IPS-20b (cell line): ENCODE measurements around the gene SYNJ2.

Source experiments
- H3K27ac ChIP-seq: one replicate; pipeline ENCODE4 v1.5.1; 2013; ENCODE audit warnings: low read length
- H3K27me3 ChIP-seq: 2 replicates; pipeline ENCODE4 v1.6.1; 2013; ENCODE audit warnings: mild to moderate bottlenecking, low read length, inconsistent platforms; ENCODE audit not compliant: insufficient read depth
- H3K36me3 ChIP-seq: 2 replicates; pipeline ENCODE4 v1.6.1; 2013; ENCODE audit warnings: low read depth, mild to moderate bottlenecking, inconsistent platforms, low read length, moderate library complexity; ENCODE audit not compliant: insufficient read depth
- H3K4me1 ChIP-seq: 2 replicates; pipeline ENCODE4 v1.6.1; 2013; ENCODE audit warnings: mild to moderate bottlenecking, control low read depth, inconsistent platforms, low read length, moderate library complexity; ENCODE audit not compliant: insufficient read depth
- H3K4me3 ChIP-seq: 2 replicates; pipeline ENCODE4 v1.5.1; 2013; ENCODE audit warnings: mild to moderate bottlenecking, low read length, inconsistent platforms
- H3K9ac ChIP-seq: 2 replicates; pipeline ENCODE4 v1.6.1; 2013; ENCODE audit warnings: low read depth, mild to moderate bottlenecking, inconsistent platforms, low read length, moderate library complexity
- H3K9me3 ChIP-seq: 2 replicates; pipeline ENCODE4 v1.6.1; 2013; ENCODE audit warnings: mild to moderate bottlenecking, low read depth, low read length, inconsistent platforms; ENCODE audit not compliant: insufficient read depth

The SYNJ2 gene

DNA sequence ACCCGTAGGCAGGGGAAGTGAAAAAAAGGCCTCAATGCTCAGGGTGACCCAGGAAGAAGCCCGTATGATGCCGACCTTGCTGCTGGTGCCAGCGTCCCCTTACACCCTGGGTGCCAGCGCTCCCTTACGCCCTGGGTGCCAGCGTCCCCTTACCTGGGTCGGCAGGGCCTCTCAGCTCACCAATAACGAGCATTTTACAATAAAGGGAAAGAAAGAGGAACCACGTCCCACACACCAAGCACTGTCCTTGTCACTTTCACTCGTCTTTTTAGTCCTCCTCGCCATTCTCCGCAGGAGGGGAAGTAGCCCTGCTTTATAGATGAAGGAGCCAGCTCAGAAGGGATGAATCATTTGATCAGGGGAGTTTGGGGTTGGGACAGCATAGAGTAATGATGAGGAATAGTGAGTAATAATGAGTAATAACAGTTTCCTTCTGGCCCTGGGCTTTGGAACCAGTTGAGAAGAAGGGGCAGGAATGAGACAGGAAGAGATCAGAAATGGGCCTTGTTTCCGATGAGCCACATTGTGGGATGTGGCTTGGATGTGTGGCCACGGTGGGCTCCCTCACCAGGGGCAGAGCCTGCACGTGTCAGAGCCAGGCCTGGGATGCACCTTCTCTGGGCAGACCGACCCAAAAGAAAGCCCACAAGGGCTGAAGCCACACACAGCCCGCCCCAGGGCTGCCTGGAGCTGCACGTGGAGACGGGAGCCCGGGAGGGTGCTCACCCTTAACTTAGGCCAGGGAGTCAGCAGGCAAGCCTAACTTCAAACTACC is 75.7 kb downstream of the SYNJ2 start:
- Histone ChIP-seq H3K9me3 (no peaks in the 10 kb centered on the region), H3K4me3 (no peak overlapping the region), H3K27me3 (no peaks in the 10 kb centered on the region), H3K36me3 (no peaks in the 10 kb centered on the region), H3K4me1 (no peaks in the 10 kb centered on the region), H3K27ac (no peak overlapping the region), H3K9ac (no peak overlapping the region)

DNA sequence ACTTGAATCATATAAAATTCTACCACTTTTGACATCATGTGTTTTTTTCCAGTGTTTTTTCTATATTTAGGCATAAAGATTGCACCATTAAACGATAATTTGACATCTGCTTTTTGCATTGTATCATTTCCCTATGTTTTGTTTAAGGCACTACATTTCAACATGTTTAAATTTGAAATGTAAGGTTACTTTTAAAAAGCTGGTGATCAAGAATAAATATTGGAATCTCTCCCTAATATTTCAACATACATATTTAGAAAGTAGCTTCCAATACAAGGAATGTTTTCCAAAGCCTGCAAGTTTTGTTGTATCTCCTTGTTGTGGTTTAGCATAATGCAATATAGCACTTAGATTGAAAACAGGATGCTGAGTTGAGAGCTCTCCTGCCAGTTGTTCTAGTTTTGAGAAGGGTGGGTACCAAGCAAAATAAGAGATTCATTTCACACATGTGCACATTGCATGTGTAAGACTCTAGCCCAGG is 76.5 kb downstream of the SYNJ2 start:
- H3K4me1 ChIP-seq: no peaks in the 10 kb centered on the region
- no peak overlapping the region for H3K9ac ChIP-seq
- H3K4me3 ChIP-seq: no peak overlapping the region
- no peaks in the 10 kb centered on the region for H3K27me3 ChIP-seq
- no peaks in the 10 kb centered on the region for H3K9me3 ChIP-seq
- H3K36me3 ChIP-seq: no peaks in the 10 kb centered on the region
- H3K27ac ChIP-seq: no peak overlapping the region

DNA sequence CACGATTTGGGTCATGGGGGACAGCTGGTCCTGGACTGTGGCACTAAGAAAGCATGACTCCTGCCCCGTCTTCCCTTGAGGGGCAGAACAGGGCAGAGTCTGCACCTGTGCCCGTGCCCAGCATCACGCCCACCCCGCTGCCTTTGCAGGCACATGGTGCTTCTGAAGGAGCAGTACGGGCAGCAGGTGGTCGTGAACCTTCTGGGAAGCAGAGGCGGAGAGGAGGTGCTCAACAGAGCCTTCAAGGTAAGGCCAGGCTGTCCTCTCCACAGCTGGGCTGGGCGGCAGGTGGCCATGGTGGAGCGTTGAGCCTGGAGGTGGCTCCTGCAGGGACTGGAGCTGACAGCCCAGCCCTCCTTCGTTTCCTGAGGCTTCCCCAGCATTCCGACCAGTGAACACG is 77.4 kb downstream of the SYNJ2 start:
- no peaks in the 10 kb centered on the region for H3K4me1 ChIP-seq
- no peak overlapping the region for H3K9ac ChIP-seq
- H3K27ac ChIP-seq: no peak overlapping the region
- no peaks in the 10 kb centered on the region for H3K27me3 ChIP-seq
- H3K36me3 ChIP-seq: no peaks in the 10 kb centered on the region
- H3K4me3 ChIP-seq: no peak overlapping the region
- H3K9me3 ChIP-seq: no peaks in the 10 kb centered on the region

DNA sequence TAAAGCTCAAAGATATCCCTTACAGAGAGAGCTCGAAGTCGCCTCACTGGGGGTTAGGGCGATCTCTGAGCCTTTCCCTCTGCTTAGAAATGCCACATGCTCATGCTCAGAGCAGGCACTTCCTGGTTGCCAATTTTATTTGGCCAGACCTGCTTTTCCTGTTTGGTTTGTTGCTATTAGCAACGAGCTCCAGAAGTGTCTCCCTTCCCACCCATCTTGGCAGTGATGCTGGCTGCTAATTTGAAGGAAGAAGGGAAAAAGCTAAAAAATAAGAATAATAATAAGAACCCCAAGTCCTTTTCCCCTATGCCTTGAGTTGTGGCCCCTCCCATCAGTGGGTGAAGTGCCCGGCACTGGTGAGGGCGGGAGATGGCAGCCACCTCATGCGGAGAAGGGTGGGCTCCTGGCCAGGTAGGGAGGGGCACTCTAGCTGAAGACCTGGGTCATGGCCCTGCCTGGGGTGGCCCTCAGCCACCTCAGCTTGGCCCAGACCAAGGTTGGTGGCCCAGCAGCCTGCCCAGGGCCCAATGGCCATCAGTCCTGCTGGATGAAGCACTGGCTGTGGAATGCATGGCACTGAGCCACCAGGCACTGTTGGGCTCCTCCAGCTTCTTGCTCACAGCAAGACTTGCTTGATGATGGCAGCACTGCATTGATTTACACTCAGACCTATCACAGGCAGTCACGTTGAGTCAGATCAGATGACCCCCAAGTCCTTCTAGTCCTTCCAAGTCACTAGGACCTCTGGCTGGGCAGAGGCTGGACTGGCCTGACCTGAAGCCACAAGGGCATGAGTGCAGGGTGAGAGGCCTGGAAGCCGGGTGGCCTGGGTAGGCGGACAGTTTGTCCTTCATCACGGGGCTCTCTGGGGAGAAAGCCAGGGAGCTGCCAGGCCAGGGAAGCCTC is 79.0 kb downstream of the SYNJ2 start:
- H3K9me3 ChIP-seq: no peaks in the 10 kb centered on the region
- H3K36me3 ChIP-seq: no peaks in the 10 kb centered on the region
- no peaks in the 10 kb centered on the region for H3K4me1 ChIP-seq
- H3K27me3 ChIP-seq: no peaks in the 10 kb centered on the region
- no peak overlapping the region for H3K4me3 ChIP-seq
- no peak overlapping the region for H3K9ac ChIP-seq
- H3K27ac ChIP-seq: no peak overlapping the region

DNA sequence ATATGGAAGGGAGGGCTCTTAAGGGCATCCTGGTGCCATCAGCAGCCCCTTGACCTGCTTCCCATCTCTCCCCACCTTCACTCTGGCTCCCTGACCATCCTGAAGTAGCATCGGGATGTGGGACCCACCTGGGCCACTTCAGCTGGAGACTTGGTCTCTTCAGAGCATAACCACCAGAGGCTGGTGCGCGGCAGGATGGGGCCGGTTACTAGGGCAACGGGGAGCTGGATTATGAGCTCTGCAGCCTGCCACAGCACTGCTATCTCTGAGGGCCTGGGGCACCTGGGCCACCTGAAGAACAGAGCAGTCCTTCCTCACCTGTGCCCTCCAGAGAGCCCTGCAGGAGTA is 79.7 kb downstream of the SYNJ2 start:
- Histone ChIP-seq H3K4me1 (no peaks in the 10 kb centered on the region), H3K9ac (no peak overlapping the region), H3K27me3 (no peaks in the 10 kb centered on the region), H3K9me3 (no peaks in the 10 kb centered on the region), H3K36me3 (no peaks in the 10 kb centered on the region), H3K4me3 (no peak overlapping the region), H3K27ac (no peak overlapping the region)

DNA sequence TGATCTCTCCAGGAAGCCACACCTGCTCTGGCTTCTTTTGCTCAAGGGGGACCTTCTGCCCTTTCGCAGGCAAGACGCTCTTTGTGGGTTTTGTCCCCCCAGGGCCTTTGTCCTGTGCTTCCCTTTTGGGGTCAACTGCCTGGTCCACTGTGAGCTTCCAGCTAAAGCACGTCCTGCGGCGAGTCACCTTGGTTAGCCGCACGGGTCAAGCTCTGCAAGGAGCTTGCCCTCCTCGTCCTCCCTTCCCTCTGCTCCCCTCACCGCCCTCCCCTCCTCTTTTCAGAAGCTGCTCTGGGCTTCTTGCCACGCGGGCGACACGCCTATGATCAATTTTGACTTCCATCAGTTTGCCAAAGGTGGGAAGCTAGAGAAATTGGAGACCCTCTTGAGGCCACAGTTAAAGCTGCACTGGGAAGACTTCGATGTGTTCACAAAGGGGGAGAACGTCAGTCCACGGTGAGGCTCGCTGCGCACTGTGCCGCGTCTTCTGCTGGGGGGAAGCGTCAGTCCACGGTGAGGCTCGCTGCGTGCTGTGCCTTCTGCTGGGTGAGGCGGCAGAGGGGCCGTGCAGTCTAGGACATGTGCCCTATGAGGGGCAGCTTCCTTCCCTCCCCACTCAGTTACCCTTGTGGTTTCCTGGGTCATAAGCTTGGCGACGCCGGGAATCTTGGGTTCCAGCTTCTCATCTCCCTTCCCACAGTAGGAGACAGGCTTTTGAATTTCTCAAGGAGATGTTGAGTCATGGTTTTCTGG is 80.2 kb downstream of the SYNJ2 start:
- Histone ChIP-seq H3K27ac (no peak overlapping the region), H3K36me3 (no peaks in the 10 kb centered on the region), H3K4me1 (no peaks in the 10 kb centered on the region), H3K27me3 (no peaks in the 10 kb centered on the region), H3K4me3 (no peak overlapping the region), H3K9me3 (no peaks in the 10 kb centered on the region), H3K9ac (no peak overlapping the region)

DNA sequence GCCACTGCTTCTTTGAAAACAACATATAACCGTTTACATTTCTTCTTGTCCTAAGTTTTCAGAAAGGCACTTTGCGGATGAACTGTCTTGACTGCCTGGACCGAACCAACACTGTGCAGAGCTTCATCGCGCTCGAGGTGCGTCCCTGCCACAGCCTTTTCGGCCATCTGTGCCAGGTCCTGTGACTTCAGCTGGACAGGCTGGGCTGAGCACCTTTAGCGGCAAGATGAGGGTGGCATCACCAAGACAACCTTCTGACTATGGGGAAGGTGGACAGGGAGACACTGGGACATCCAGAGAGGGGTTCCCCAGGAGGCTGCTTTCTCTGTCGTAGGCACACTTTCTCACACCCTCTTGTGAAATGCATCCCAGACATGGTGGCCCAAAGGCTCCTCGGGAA is 82.1 kb downstream of the SYNJ2 start:
- Histone ChIP-seq H3K27ac (no peak overlapping the region), H3K9ac (no peak overlapping the region), H3K4me3 (no peak overlapping the region), H3K4me1 (no peaks in the 10 kb centered on the region), H3K9me3 (no peaks in the 10 kb centered on the region), H3K27me3 (no peaks in the 10 kb centered on the region), H3K36me3 (no peaks in the 10 kb centered on the region)

DNA sequence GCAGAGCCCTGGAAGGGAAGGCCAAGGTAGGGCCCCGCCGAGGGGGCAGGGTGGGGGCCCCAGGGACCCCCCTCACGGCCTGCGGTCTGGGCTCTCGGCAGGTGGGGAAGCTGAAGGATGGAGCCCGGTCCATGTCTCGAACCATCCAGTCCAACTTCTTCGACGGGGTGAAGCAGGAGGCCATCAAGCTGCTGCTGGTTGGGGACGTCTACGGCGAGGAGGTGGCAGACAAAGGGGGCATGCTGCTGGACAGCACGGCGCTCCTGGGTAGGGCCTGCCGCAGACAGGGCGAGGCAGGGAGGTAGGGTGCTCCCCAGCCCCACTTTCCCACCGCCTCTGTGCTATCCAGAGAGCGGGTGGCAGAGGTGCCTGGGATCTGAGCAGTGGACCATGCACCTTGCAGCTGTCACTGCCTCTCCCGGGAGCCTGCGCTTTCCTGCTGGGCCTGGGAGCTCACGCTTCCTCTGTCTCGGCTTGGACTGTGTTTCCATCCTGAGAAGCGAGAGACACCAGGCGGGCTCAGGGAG is 83.1 kb downstream of the SYNJ2 start:
- no peak overlapping the region for H3K4me3 ChIP-seq
- no peaks in the 10 kb centered on the region for H3K9me3 ChIP-seq
- H3K4me1 ChIP-seq: no peaks in the 10 kb centered on the region
- no peaks in the 10 kb centered on the region for H3K27me3 ChIP-seq
- H3K9ac ChIP-seq: no peak overlapping the region
- H3K27ac ChIP-seq: no peak overlapping the region
- no peaks in the 10 kb centered on the region for H3K36me3 ChIP-seq

DNA sequence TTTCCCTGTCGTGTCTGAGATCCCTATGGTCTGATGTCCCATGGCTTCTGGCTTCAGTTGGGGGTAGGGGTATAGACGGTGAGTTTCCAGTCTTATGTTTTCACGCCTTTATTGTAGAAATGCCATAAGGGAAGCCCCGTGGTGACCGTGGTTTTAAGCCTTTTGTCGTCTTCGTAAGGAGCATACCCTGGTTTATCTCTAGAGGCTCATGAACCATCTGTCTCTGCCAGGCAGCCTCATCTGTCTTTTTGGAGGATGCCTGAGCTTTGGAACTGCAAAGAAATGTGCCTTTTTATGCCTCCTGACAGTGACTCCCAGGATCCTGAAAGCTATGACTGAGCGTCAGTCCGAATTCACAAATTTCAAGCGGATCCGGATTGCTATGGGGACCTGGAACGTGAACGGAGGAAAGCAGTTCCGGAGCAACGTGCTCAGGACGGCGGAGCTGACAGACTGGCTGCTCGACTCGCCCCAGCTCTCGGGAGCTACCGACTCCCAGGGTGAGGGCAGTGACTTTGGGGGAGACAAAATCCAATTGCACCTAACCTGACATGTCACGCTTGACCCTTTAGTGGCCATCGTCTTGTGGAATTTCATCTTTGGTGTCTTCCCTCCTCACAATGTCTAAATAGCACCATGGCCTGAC is 84.6 kb downstream of the SYNJ2 start:
- Histone ChIP-seq H3K27ac (no peak overlapping the region), H3K4me3 (no peak overlapping the region), H3K9me3 (no peaks in the 10 kb centered on the region), H3K27me3 (no peaks in the 10 kb centered on the region), H3K9ac (no peak overlapping the region), H3K36me3 (0 out of 2 replicates have a peak, but pooled peaks cover 4% of the 10 kb centered on the region), H3K4me1 (no peaks in the 10 kb centered on the region)

DNA sequence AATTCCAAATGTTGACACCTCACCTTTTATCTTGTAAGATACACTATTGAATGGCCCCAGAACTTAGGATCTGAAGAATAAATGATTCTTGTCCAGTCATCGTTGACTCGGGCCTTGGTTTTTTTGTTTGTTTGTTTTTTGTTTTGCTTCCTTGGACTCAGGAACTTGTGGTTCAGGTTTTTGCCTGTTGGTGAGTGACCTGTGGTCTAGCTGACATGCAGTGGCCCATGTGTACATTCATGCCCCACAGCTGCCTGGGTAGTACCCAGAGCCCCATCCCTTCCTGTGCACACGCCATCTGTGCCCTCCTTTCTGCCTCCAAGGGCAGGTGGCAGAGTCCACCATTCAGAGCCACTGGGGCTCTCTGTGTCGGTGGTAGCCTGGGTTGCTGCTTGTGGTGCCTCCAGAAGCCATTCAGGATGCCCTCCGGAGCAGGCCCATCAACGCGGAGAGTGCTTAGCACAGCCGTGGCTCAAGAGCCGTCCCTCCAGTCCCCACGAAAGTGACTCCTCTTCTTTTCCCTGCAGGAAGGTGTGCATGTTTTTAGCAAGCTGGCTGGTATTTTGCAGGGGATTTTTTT is 85.9 kb downstream of the SYNJ2 start:
- H3K4me1 ChIP-seq: no peaks in the 10 kb centered on the region
- H3K4me3 ChIP-seq: no peak overlapping the region
- H3K36me3 ChIP-seq: 0 out of 2 replicates have a peak, but pooled peaks cover 4% of the 10 kb centered on the region
- H3K9me3 ChIP-seq: no peaks in the 10 kb centered on the region
- H3K27ac ChIP-seq: no peak overlapping the region
- no peak overlapping the region for H3K9ac ChIP-seq
- H3K27me3 ChIP-seq: no peaks in the 10 kb centered on the region
